Prostate gland (tissue), 2 donors: ENCODE data around the gene SF3B3. TPM values are rescaled to one million over a fixed set of nuclear protein-coding genes. Genes with fewer than 3 reads are reported as not detected.
"Not testable (repeated sequence)": the region's sequence is repeated elsewhere in the genome, so short reads cannot be mapped to it uniquely, and the experiment has no call there.

Source experiments
- DNase-seq: peaks from one replicate; pipeline ENCODE4 v3.0.0-alpha.2; 2019; ENCODE audit warnings: low spot score
- H3K27ac ChIP-seq, 2 donors: fragments of 200-600 bp; sonication (generic); 2 replicates each; pipeline ENCODE4 v1.5.1; 2017 to 2019
- H3K27me3 ChIP-seq: fragments of 200-600 bp; sonication (generic); replicated peaks from 2 replicates; pipeline ENCODE4 v1.5.1; 2019; ENCODE audit not compliant: insufficient read depth
- H3K36me3 ChIP-seq, 2 donors: fragments of 200-600 bp; sonication (generic); 1 replicate in 1 of 2; 2 replicates in 1 of 2; pipeline versions ENCODE4 v1.5.1 to v1.8.1; 2017 to 2019
- H3K4me1 ChIP-seq: fragments of 200-600 bp; sonication (generic); replicated peaks from 2 replicates; pipeline ENCODE4 v1.5.1; 2019
- H3K4me3 ChIP-seq, 2 donors: fragments of 200-600 bp; sonication (generic); 2 replicates each; pipeline ENCODE4 v1.5.1; 2017 to 2019
- H3K9me3 ChIP-seq: fragments of 200-600 bp; sonication (generic); 2 replicates; pipeline ENCODE4 v1.5.1; 2017
- CTCF ChIP-seq, 4 experiments: fragments of 200-600 bp in 2 of 4; fragments of 450-650 bp in 2 of 4; sonication (generic) in 2 of 4; IDR thresholded peaks; 1 replicate in 3 of 4; 2 replicates in 1 of 4; pipeline ENCODE4 v1.5.1; 2016 to 2019; ENCODE audit warnings: antibody characterized with exemption in 4 of 4, mild to moderate bottlenecking in 2 of 4, moderate library complexity in 2 of 4
- POLR2A ChIP-seq: fragments of 450-650 bp; IDR thresholded peaks from one replicate; pipeline ENCODE4 v1.6.1; 2016; ENCODE audit warnings: antibody characterized with exemption, mild to moderate bottlenecking
- POLR2AphosphoS5 ChIP-seq: sonication (generic); formaldehyde crosslinking; IDR thresholded peaks from one replicate; pipeline ENCODE4 v1.6.1; 2017; ENCODE audit warnings: antibody characterized with exemption
- WGBS: methylation state at CpG from one replicate; pipeline ENCODE4 v1.1.5; 2018; 5-methylcytosine and 5-hydroxymethylcytosine counted together
- intact Hi-C: fragments of 100-400 bp; cut with DNase I; formaldehyde crosslinking; loops from one replicate; pipeline ENCODE4 v1.14.2; 2022
- total RNA-seq, 2 donors: library from RNA; depleted of rRNA; stranded (reverse); fragments of >200 nt; gene quantifications; one replicate each; pipeline ENCODE4 v1.1.0, GENCODE V29; 2016

The SF3B3 gene
- total RNA-seq, 2 donors from 2014 or later = 98.4 to 138 TPM

GRCh38 chr16:70588565-70588964 lies 64.9 kb downstream of the SF3B3 start:
- no peak overlapping the region for H3K27ac ChIP-seq
- WGBS = 23% methylated on average over 4 of the region's 4 CpGs

GRCh38 chr16:70589416-70589815 lies 65.8 kb downstream of the SF3B3 start:
- intact Hi-C loops, H3K36me3 ChIP-seq, H3K27me3 ChIP-seq, H3K9me3 ChIP-seq, DNase-seq, H3K27ac ChIP-seq, H3K4me3 ChIP-seq: not testable (repeated sequence)
- WGBS = 98% methylated on average over 3 of the region's 3 CpGs
- H3K4me1 ChIP-seq = peaks cover 14% of the 10 kb centered on the region

More at GRCh38 chr16:70588565-70588964, 64.9 kb downstream of the SF3B3 start:
- H3K36me3 ChIP-seq = no peaks in the 10 kb centered on the region
- H3K27me3 ChIP-seq = no peaks in the 10 kb centered on the region
- TF ChIP-seq POLR2AphosphoS5 (peak; percentile 36), CTCF (IDR thresholded peaks at IDR 0.05) (no peak)
- no peaks in the 10 kb centered on the region for H3K9me3 ChIP-seq
- peaks cover 14% of the 10 kb centered on the region for H3K4me1 ChIP-seq
- intact Hi-C loops = no loop called here
- no peak overlapping the region for H3K4me3 ChIP-seq
- no peak for DNase-seq

GRCh38 chr16:70589998-70590471 lies 66.4 kb downstream of the SF3B3 start:
- DNase-seq = no peak
- no peak for TF ChIP-seq CTCF (IDR thresholded peaks at IDR 0.05)
- TF ChIP-seq POLR2A = no peak
- no peak for TF ChIP-seq POLR2AphosphoS5
- Histone ChIP-seq H3K36me3 (no peaks in the 10 kb centered on the region), H3K27me3 (no peaks in the 10 kb centered on the region), H3K27ac (peak overlapping the region; percentile 41 to 42), H3K4me1 (peaks cover 14% of the 10 kb centered on the region), H3K4me3 (no peak overlapping the region), H3K9me3 (no peaks in the 10 kb centered on the region)
- WGBS = 21% methylated on average over 10 of the region's 10 CpGs
- intact Hi-C loops = no loop called here

GRCh38 chr16:70590722-70591415 lies 67.3 kb downstream of the SF3B3 start:
- H3K27ac ChIP-seq = peak overlapping the region; percentile 41 to 42
- DNase-seq = no peak
- H3K9me3 ChIP-seq = no peaks in the 10 kb centered on the region
- H3K27me3 ChIP-seq = no peaks in the 10 kb centered on the region
- H3K4me1 ChIP-seq = peaks cover 14% of the 10 kb centered on the region
- 41% methylated on average over 14 of the region's 18 CpGs for WGBS
- H3K36me3 ChIP-seq = no peaks in the 10 kb centered on the region
- TF ChIP-seq POLR2A (no peak), CTCF (IDR thresholded peaks at IDR 0.05) (no peak), POLR2AphosphoS5 (no peak)
- no peak overlapping the region for H3K4me3 ChIP-seq
- intact Hi-C loops = no loop called here

GRCh38 chr16:70591615-70592014 lies 68.0 kb downstream of the SF3B3 start:
- Histone ChIP-seq H3K9me3 (no peaks in the 10 kb centered on the region), H3K27me3 (no peaks in the 10 kb centered on the region), H3K4me3 (no peak overlapping the region), H3K4me1 (peaks cover 14% of the 10 kb centered on the region), H3K27ac (peak overlapping the region; percentile 35 to 54), H3K36me3 (no peaks in the 10 kb centered on the region)
- 54% methylated on average over 4 of the region's 4 CpGs for WGBS
- DNase-seq = no peak
- no peak for TF ChIP-seq POLR2A
- TF ChIP-seq CTCF (IDR thresholded peaks at IDR 0.05) = no peak
- TF ChIP-seq POLR2AphosphoS5 = no peak
- intact Hi-C loops = no loop called here
